Measurements from ENCODE around the gene ANKRD11.

Gene ANKRD11

GRCh38 chr16:89232107-89232506 lies 258.3 kb downstream of the ANKRD11 start:
- no peak for DNase-seq (ENCODE audit: low read depth)

- DNase-seq (ENCODE audit: low read depth), result no peak
Measured at GRCh38 chr16:89230255-89230654, 260.1 kb downstream of the ANKRD11 start.

GRCh38 chr16:89224665-89225064 lies 265.7 kb downstream of the ANKRD11 start:
- no peak for DNase-seq (ENCODE audit: low read depth)

GRCh38 chr16:89222931-89223330 lies 267.4 kb downstream of the ANKRD11 start:
- DNase-seq (ENCODE audit: low read depth), result no peak

- no peak for DNase-seq (ENCODE audit: low read depth)
Measured at GRCh38 chr16:89221604-89222003, 268.8 kb downstream of the ANKRD11 start.

- DNase-seq (ENCODE audit: low read depth), result no peak
Measured at GRCh38 chr16:89219365-89219764, 271.0 kb downstream of the ANKRD11 start.

All from iris pigment epithelial cell (primary cell).